HG03095 (cell line): ENCODE measurements around the gene SMYD3.
"Not testable (repeated sequence)": the region's sequence is repeated elsewhere in the genome, so short reads cannot be mapped to it uniquely, and the experiment has no call there.

Experiments used
- ATAC-seq: cut with Tn5 transposase; IDR thresholded peaks from one replicate; pipeline ENCODE4 v1.9.1; 2021; ENCODE audit warnings: moderate library complexity; ENCODE audit not compliant: unreplicated experiment

Gene SMYD3

DNA sequence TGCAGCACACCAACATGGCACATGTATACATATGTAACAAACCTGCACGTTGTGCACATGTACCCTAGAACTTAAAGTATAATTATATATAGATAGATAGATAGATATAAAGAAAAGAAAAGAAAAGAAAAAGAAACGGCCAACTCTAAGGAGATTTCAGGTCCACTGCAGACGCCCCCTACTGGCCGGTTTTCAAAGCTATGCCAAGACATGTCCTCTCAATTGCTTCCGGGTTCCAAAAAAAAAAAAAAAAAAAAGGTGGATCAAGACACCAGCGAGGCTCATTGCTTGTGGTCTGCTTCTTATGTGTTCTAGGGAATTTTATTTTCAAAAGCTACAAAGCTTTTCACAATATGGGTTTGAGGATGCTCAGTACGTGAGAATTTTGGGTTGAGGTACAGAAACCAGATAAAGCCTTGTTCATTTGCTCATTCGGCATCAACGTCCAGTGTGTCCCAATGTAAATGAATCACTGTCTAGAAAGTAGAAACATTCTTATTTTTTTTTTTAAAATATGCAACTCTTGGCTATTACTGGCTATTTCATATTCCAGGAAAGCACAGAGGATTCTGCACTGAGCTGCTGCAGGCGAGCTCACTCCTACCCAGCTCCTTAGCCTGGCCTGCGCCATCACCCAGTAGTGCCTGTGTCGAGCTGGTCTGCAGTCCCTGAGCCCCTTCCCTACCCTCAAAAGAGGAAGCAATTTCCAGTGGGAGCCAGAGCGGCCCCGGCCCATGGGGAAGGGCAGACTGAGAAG is 709.3 kb downstream of the SMYD3 start:
- no peak for ATAC-seq

DNA sequence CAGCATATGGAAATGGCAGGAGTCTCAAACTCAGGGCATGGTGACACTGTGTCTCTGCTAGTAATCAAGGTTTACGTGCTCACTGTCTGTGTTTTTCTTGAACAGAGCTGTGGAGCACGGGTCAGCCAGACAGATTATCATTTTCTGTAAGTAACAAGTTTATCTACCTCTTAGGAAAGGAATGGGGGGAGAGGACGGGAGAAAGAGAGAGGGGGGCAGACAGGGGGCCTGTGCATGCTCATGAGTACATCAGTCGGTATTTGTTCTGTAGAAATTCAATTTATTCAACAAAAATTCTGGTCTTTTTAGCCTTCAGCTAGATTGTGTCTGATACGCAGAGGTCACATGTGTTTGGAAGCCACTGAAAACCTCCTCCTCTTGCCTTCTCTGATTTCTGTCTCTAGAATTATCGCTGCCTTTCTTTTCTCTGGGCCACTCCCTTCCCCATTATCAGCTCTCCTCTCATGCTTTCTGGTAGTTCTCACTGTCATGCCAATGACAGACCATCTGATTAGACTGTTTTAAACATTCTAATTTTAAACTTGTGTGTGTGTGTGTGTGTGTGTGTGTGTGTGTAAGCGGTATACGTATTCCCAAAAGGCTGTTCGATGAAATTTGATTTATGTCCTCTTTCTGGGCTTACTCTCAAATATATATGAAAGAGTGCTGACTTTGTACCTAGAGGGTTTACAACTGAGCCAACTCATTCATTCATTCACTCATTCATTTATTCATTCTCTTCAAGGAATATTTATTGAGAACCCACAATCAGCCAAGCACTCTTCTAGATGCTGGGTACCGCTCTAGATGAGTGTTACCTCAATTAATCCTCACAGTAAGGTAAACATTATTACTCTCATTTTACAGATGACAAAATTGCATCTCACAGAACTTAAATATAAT is 715.4 kb downstream of the SMYD3 start:
- ATAC-seq, result no peak

DNA sequence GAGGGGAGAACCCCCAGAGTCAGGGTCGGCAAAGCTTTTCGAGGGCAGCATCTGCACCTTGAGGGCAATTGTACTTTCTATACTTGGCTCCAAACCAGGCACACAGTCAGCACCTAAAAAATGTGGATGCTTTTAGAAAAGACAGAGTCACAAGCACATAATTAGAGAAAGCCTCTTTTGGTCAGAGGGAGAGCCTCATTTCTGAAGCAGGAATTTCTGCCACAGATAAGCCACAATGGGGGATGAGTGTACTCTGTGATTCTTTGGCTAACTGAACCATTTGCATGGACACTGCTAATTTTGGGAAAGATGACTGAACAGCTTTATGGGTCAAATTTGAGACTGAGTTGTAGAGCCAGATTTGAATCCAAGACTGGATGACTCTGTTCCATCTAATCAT is 716.6 kb downstream of the SMYD3 start:
- no peak for ATAC-seq

DNA sequence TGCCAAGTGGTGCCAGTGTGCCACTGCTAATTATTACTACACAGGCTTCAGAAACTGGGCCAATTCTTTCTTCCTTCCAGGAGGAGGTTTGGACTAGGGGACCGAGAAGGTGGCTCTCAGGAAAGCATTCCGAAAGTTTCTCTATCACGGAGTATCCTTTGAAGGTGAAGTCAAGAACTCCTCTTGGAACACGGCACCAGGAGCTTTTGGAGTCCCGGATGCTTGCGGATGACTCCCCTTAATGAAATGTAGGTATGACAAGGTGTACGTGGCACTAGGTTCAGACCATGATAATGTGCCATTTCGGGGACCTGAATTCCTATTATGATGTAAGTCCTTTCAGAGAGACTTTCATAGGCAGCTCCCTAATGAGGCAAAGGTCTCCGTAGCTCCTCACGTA is 718.2 kb downstream of the SMYD3 start:
- ATAC-seq, result no peak

GRCh38 chr1:245788269-245788668 is 718.8 kb downstream of the SMYD3 start:
- no peak for ATAC-seq

- ATAC-seq, result no peak
Measured at GRCh38 chr1:245786948-245787347, 720.1 kb downstream of the SMYD3 start.

DNA sequence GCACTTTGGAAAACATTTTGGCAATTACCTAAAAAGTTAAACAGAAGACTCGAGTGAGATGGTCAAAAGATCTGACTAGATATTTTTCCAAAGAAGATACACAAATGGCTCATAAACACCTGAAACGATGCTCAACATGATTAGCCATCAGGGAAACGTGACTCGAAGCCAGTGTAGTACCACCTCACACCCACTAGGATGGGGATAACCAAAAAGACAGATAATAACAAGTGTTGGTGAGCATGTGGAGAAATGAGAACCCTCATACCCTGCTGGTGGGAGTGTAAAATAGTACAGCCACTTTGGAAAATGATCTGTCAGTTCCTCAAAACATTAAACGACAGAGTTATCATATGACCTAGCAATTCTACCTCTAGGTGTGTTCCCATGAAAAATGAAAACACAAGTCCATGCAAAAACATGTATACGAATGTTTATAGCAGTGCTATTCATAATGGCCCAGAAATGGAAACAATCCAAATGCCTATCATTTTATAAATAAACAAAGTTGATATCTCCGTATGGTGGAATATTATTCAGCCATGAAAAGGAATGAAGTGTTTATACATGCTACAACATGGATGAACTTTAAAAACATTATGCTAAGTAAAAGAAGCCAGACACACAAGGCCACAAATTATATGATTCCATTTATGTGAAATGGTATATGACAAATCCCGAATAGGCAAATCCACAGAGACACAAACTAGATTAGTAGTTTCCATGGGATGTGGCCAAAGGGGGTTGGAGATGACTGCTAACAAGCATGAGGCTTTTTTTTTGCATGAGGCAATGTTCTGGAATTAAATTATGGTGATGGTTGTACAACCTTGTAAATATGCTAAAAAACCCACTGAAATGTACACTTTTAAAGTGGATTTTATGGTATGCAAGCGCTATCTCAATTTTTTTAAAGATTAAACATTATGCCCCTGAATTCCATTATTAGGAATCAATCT is 727.0 kb downstream of the SMYD3 start:
- ATAC-seq, result no peak

DNA sequence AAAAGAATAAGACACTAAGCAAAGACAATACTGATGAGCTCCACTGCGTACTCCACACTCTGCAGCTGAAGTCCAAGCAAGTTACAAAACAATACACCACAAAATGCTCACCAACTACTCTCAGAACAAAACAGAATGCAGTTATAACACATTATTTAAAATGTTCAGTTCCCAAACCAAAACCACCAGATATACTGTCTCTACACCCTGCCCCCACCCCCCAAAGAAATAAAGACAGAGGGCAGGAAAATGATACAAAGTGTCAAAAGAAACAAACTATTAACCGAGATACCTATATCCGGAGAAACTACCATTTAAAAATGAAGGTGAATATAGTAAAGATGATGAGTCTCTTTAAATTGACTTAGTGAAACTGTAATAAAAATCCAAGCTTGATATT is 729.3 kb downstream of the SMYD3 start:
- no peak for ATAC-seq

- no peak for ATAC-seq
Measured at GRCh38 chr1:245776694-245777332, 730.3 kb downstream of the SMYD3 start.

- no peak for ATAC-seq
Measured at GRCh38 chr1:245776139-245776538, 730.9 kb downstream of the SMYD3 start.

GRCh38 chr1:245774931-245775330 is 732.1 kb downstream of the SMYD3 start:
- ATAC-seq, result not testable (repeated sequence)

GRCh38 chr1:245774196-245774595 is 732.9 kb downstream of the SMYD3 start:
- ATAC-seq, result no peak

- ATAC-seq, result no peak
Measured at GRCh38 chr1:245773344-245773743, 733.7 kb downstream of the SMYD3 start.

GRCh38 chr1:245772739-245773138 is 734.3 kb downstream of the SMYD3 start:
- no peak for ATAC-seq

DNA sequence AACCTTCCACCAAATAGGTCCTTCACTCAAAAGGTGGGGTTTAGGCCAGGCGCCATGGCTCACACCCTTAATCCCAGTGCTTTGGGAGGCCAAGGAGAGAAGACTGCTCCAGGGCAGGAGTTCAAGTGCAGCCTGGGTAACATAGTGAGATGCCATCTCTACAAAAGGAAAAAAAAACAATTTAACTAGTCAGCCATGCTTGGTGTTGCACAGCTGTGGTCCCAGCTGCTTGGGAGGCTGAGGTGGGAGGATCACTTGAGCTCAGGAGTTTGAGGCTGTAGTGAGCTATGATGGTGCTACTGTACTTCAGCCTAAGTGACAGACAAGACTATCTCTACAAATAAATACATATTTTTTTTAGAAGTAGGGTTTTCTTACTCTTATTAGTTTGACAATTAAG is 734.8 kb downstream of the SMYD3 start:
- ATAC-seq, result no peak

DNA sequence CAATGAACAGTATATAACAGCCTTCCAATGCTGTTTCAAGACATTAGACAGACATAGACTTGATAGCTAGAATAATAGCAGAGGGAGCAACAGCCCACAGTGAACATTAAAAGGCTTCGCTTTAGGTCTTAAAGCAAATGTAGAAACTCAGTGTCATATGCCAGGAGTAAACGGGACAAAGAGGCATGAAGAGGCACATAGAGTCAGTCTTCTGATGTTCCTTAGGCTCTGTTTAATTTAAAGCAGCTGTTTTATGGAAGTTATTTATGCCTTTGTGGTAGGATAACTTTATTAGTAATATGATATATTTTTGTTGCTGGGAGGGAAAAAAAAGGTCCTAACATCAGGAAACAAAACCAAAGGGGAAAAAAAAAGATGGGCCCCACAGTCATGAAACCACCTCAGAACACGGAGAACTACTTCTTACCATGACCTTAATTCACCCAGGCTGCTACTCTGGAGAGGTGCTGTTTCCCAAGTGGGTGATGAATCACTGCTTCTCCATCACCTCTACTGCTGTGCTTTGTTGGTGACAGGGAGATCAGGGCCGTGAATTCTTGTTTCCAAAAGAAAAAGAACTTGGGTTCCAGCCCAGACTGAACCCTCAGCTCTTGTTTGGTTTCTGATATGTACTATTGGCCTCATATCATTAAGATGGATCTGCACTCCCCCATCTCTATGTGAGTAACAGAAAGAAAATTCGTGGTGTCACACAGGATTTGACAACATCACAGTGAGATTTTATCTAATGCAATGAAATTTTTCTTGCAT is 735.4 kb downstream of the SMYD3 start:
- ATAC-seq, result no peak

- no peak for ATAC-seq
Measured at GRCh38 chr1:245770156-245770555, 736.9 kb downstream of the SMYD3 start.

- no peak for ATAC-seq
Measured at GRCh38 chr1:245768596-245768995, 738.5 kb downstream of the SMYD3 start.

- no peak for ATAC-seq
Measured at GRCh38 chr1:245765230-245766000, 741.7 kb downstream of the SMYD3 start.
